ENCODE results near the gene INTS15. TPM values are rescaled to one million over a fixed set of nuclear protein-coding genes. Genes with fewer than 3 reads are reported as not detected.

INTS15 gene
- total and polyA plus RNA-seq, 9 of the 15 experiments (the other 6 are each of a cell fraction or from before 2014, with no cell fraction given) = 0.52 to 28.9 (median 11.6) TPM

DNA sequence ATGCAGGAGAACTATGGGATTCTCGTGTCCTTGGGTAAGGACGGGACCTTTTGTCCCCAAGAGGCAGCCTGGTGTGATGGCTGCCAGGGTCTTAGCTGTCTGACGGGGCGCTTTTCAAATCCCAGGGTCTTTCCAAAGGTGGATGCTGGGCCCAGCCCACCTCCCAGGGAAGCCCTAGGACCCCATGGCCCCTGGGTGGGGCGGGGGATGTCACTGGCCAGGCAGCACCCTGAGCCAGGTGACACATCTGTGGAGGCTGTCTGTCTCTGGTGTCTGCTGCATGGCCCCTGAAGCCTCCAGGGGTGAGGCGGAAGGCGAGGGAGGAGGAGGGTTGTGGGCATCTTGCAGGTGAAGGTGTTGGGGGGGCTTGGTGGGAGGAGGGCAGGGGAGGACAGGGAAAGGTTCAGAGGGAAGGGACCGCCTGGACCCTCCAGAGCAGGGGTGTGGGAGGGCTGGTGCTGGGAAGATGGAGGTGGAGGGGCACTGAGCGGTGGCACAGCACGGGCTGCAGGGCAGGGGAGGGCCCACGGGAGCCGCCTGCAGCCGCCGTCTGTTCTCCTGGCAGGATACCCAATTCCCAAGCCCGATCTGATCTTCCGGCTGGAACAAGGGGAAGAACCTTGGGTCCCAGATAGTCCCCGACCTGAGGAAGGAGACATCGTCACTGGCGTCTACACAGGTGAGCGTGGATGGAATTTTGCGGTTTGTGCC, 54.2 kb downstream of the INTS15 start:
- Histone ChIP-seq H4K20me1 (replicated peaks; ENCODE audit: control insufficient read depth, insufficient read depth, low read length) (no peaks in the 10 kb centered on the region), H3K9me3 (replicated peaks; ENCODE audit: control insufficient read depth, insufficient read depth, low read depth, low read length) (peaks cover 6% of the 10 kb centered on the region; the same call in 1 of the 2 replicates), H3K36me3 (ENCODE audit: control insufficient read depth, insufficient read depth, low read length) (peaks cover 94% of the 10 kb centered on the region), H3K4me3 (no peak overlapping the region), H3K27ac (ENCODE audit: extremely low read depth, low read depth, low read length) (no peak overlapping the region), H3K27me3 (ENCODE audit: control insufficient read depth in 2 of 2, insufficient read depth in 2 of 2, low read length in 2 of 2) (no peaks in the 10 kb centered on the region), H3K4me2 (ENCODE audit: insufficient read depth, low read length) (no peak overlapping the region), H2AFZ (ENCODE audit: low read depth, low read length) (no peak overlapping the region), H3K4me1 (replicated peaks in 1 of 2; ENCODE audit: control insufficient read depth in 2 of 2, insufficient read depth in 2 of 2, low read length in 2 of 2) (peaks cover 11 to 36% of the 10 kb centered on the region in 2 experiments; a peak in 4 of 5 replicates), H3K9ac (ENCODE audit: insufficient read depth in 1 of 2, low read depth in 2 of 2, low read length in 2 of 2) (no peak overlapping the region), H3K9me1 (ENCODE audit: control insufficient read depth, insufficient read depth, low read length) (peaks cover 2% of the 10 kb centered on the region), H3K79me2 (ENCODE audit: control insufficient read depth, insufficient read depth, low read length) (peaks cover 39% of the 10 kb centered on the region)
- WGBS (ENCODE audit: insufficient coverage, low coverage, missing lambda C conversion rate) = 95% methylated on average over 16 of the region's 21 CpGs
- in situ Hi-C loops (cut with MboI) (no loop called here), intact Hi-C loops (cut with micrococcal nuclease) (no loop called here)
- ATAC-seq (no peak), DNase-seq (ENCODE audit: extremely low read depth in 1 of 4, low spot score in 3 of 4) (no peak), FAIRE-seq (no peak)
- no TSS peak for BruUV-seq (replicated peaks)
- TF ChIP-seq, protein P1, sequence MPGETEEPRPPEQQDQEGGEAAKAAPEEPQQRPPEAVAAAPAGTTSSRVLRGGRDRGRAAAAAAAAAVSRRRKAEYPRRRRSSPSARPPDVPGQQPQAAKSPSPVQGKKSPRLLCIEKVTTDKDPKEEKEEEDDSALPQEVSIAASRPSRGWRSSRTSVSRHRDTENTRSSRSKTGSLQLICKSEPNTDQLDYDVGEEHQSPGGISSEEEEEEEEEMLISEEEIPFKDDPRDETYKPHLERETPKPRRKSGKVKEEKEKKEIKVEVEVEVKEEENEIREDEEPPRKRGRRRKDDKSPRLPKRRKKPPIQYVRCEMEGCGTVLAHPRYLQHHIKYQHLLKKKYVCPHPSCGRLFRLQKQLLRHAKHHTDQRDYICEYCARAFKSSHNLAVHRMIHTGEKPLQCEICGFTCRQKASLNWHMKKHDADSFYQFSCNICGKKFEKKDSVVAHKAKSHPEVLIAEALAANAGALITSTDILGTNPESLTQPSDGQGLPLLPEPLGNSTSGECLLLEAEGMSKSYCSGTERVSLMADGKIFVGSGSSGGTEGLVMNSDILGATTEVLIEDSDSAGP (CRISPR knock-in tag; IDR thresholded peaks at IDR 0.05) = no peak
- TF ChIP-seq SRF (CRISPR knock-in tag; IDR thresholded peaks at IDR 0.05) (no peak), ZNF146 (CRISPR knock-in tag; IDR thresholded peaks at IDR 0.05; ENCODE audit: unreplicated experiment) (no peak), MAFK (IDR thresholded peaks at IDR 0.05; ENCODE audit: low read length) (no peak), ATF6 (CRISPR knock-in tag; IDR thresholded peaks at IDR 0.05) (no peak), POLR2G (IDR thresholded peaks at IDR 0.05; ENCODE audit: low read depth, low read length) (peak; percentile 15; the same call in 1 of the 2 replicates), RBFOX2 (IDR thresholded peaks at IDR 0.05; ENCODE audit: low read depth, low read length) (peak; percentile 48; the same call in 1 of the 2 replicates)
- POLR2A ChIA-PET = no interaction called here
- CTCF ChIA-PET (ENCODE audit: low intra/inter-chr PET ratio) = no interaction called here

Data from K562 (cell line).